GM12878 (cell line): Measurements from ENCODE around the gene CPNE5. TPM values are rescaled to one million over a fixed set of nuclear protein-coding genes. Genes with fewer than 3 reads are reported as not detected.

Experiments
- ATAC-seq: fragments of 200-7000 bp; cut with Tn5 transposase; 3 replicates; pipeline ENCODE4 v1.9.1; 2020; ENCODE audit warnings: mild to moderate bottlenecking, moderate library complexity
- BruUV-seq: library from RNA; stranded (reverse); fragments of 400-500 nt; replicated peaks from 2 replicates; lab custom pipeline; 2021; lab: Mats Ljungman, UMichigan
- CTCF ChIA-PET: fragments of 300-600 bp; sonication (Branson Sonifier 250); formaldehyde crosslinking; extraction: SDS; loops from one replicate; lab custom pipeline; 2021; ENCODE audit warnings: inconsistent platforms; lab: Yijun Ruan, JAX
- POLR2A ChIA-PET: fragments of 350-600 bp; formaldehyde crosslinking; extraction: SDS; loops from one replicate; lab custom pipeline; 2021; ENCODE audit warnings: inconsistent platforms; lab: Charles Lee
- RAD21 ChIA-PET: fragments of 300-600 bp; sonication (Branson Sonifier 250); formaldehyde crosslinking; loops from one replicate; lab custom pipeline; 2023; ENCODE audit warnings: antibody characterized with exemption; ENCODE audit not compliant: unreplicated experiment; lab: Charles Lee
- SMC1A ChIA-PET: fragments of 300-600 bp; sonication (Branson Sonifier 250); formaldehyde crosslinking; loops from one replicate; lab custom pipeline; 2023; ENCODE audit not compliant: unreplicated experiment, uncharacterized antibody; lab: Charles Lee
- DNase-seq: peaks from one replicate; pipeline ENCODE4 v3.0.0-alpha.2; 2011; ENCODE audit warnings: low read depth, low spot score
- FAIRE-seq: peaks from 3 replicates; lab custom pipeline; 2011; peaks lifted over from hg19 to GRCh38; lab: Jason Lieb, UNC
- H2AFZ ChIP-seq: 2 replicates; pipeline ENCODE4 v1.6.0; 2011; ENCODE audit warnings: low read depth, low read length, control low read depth; ENCODE audit not compliant: control insufficient read depth
- H3K27ac ChIP-seq: 2 replicates; pipeline ENCODE4 v1.5.1; 2011; ENCODE audit warnings: control low read depth; ENCODE audit not compliant: control insufficient read depth, insufficient read depth
- H3K27me3 ChIP-seq, 2 experiments: replicated peaks in 1 of 2; 2 replicates each; pipeline versions ENCODE4 v1.6.0 to v1.6.1; 2011; ENCODE audit warnings: low read length in 1 of 2; ENCODE audit not compliant: control insufficient read depth in 2 of 2, insufficient read depth in 2 of 2
- H3K36me3 ChIP-seq, 2 experiments: 2 replicates each; pipeline ENCODE4 v1.5.1; 2011; ENCODE audit warnings: low read length in 1 of 2; ENCODE audit not compliant: control insufficient read depth in 2 of 2, insufficient read depth in 2 of 2
- H3K4me1 ChIP-seq: 2 replicates; pipeline ENCODE4 v1.6.1; 2011; ENCODE audit warnings: mild to moderate bottlenecking, low read length, moderate library complexity, mixed read lengths; ENCODE audit not compliant: control insufficient read depth, insufficient read depth
- H3K4me2 ChIP-seq: 2 replicates; pipeline ENCODE4 v1.6.0; 2011; ENCODE audit warnings: control low read depth; ENCODE audit not compliant: control insufficient read depth, insufficient read depth
- H3K4me3 ChIP-seq: fragments of 200-600 bp; sonication (generic); 2 replicates; pipeline ENCODE4 v1.5.1; 2016
- H3K79me2 ChIP-seq: 2 replicates; pipeline ENCODE4 v1.6.0; 2011; ENCODE audit warnings: low read length; ENCODE audit not compliant: control insufficient read depth, insufficient read depth
- H3K9ac ChIP-seq: 2 replicates; pipeline ENCODE4 v1.8.0; 2011; ENCODE audit warnings: low read length, control low read depth, mixed read lengths; ENCODE audit not compliant: control insufficient read depth, insufficient read depth
- H3K9me3 ChIP-seq: replicated peaks from 3 replicates; pipeline ENCODE4 v1.5.1; 2011; ENCODE audit warnings: mild to moderate bottlenecking, low read length; ENCODE audit not compliant: control insufficient read depth, insufficient read depth
- H4K20me1 ChIP-seq: 2 replicates; pipeline ENCODE4 v1.6.0; 2011; ENCODE audit not compliant: control insufficient read depth, insufficient read depth
- BCL11A ChIP-seq: IDR thresholded peaks from 2 replicates; pipeline ENCODE4 v1.6.1; 2011; ENCODE audit warnings: low read depth, low read length
- CBFB ChIP-seq: IDR thresholded peaks from 2 replicates; pipeline ENCODE4 v1.6.1; 2016; ENCODE audit warnings: antibody characterized with exemption, low read depth
- CBX5 ChIP-seq: sonication (generic); IDR thresholded peaks from 2 replicates; pipeline ENCODE4 v1.6.1; 2016; ENCODE audit warnings: low read depth, moderate library complexity, mild to moderate bottlenecking, inconsistent platforms
- ESRRA ChIP-seq: IDR thresholded peaks from 2 replicates; pipeline ENCODE4 v1.6.1; 2012; ENCODE audit warnings: mild to moderate bottlenecking, low read length, improper control_type of control experiment
- FOXM1 ChIP-seq: IDR thresholded peaks from 2 replicates; pipeline ENCODE4 v1.6.1; 2012; ENCODE audit warnings: low read depth, mild to moderate bottlenecking, inconsistent platforms, low read length, moderate library complexity
- MEF2A ChIP-seq: IDR thresholded peaks from 2 replicates; pipeline ENCODE4 v1.6.1; 2011; ENCODE audit warnings: low read depth, mild to moderate bottlenecking, low read length, moderate library complexity; ENCODE audit not compliant: insufficient read depth
- MXI1 ChIP-seq: fragments of 150-350 bp; IDR thresholded peaks from 2 replicates; pipeline ENCODE4 v1.6.1; 2011; ENCODE audit warnings: low read depth, mild to moderate bottlenecking, inconsistent platforms, low read length, improper control_type of control experiment
- MYC ChIP-seq: IDR thresholded peaks from 2 replicates; pipeline ENCODE4 v1.6.1; 2011; ENCODE audit warnings: mild to moderate bottlenecking, low read length, moderate library complexity, inconsistent platforms; ENCODE audit not compliant: insufficient read depth, insufficient replicate concordance, insufficient read length, severe bottlenecking
- NR2C2 ChIP-seq: IDR thresholded peaks from 2 replicates; pipeline ENCODE4 v1.6.1; 2011; ENCODE audit warnings: borderline replicate concordance, low read depth; ENCODE audit not compliant: control insufficient read depth, insufficient read length
- NRF1 ChIP-seq: conservative IDR thresholded peaks from 2 replicates; pipeline ENCODE4 v1.6.1; 2011; ENCODE audit warnings: mild to moderate bottlenecking, low read depth, low read length, improper control_type of control experiment
- PML ChIP-seq: IDR thresholded peaks from 2 replicates; pipeline ENCODE4 v1.6.1; 2012; ENCODE audit warnings: low read length, inconsistent platforms
- POLR2AphosphoS2 ChIP-seq: IDR thresholded peaks from 2 replicates; pipeline ENCODE4 v1.6.1; 2011; ENCODE audit warnings: low read depth, mild to moderate bottlenecking, low read length, improper control_type of control experiment, moderate library complexity
- WRNIP1 ChIP-seq: IDR thresholded peaks from 2 replicates; pipeline ENCODE4 v1.6.1; 2011; ENCODE audit warnings: low read depth, low read length, improper control_type of control experiment, borderline replicate concordance
- WGBS: methylation state at CpG from one replicate; pipeline ENCODE4 v1.1.6; 2016; ENCODE audit warnings: low lambda C conversion rate; ENCODE audit not compliant: insufficient replicate concordance, insufficient coverage; ENCODE audit errors: missing lambda C conversion rate; 5-methylcytosine and 5-hydroxymethylcytosine counted together
- in situ Hi-C: fragments of 300-500 bp; cut with MboI; formaldehyde crosslinking; loops from 9 replicates; pipeline ENCODE4 v1.14.3; 2018; ENCODE audit warnings: mixed read lengths
- intact Hi-C: fragments of 100-400 bp; cut with micrococcal nuclease; formaldehyde crosslinking; loops from one replicate; pipeline ENCODE4 v1.14.2; 2022; ENCODE audit not compliant: unreplicated experiment
- polyA plus RNA-seq, 11 experiments: library from polyadenylated mRNA; depleted of rRNA in 4 of 11; unstranded in 6 of 11; stranded (reverse) in 5 of 11; fragments of >200 nt; fragmentation: Nextera tagmentation in 4 of 11; fragmentation: Illumina TruSeq in 1 of 11; extraction: Ambion mirVana in 4 of 11; extraction: Trizol in 1 of 11; gene quantifications; 1 replicate in 1 of 11; 2 replicates in 10 of 11; pipeline versions ENCODE4 v1.2.1 to v1.2.3, GENCODE V29; 2011 to 2016; ENCODE audit warnings: inconsistent platforms in 2 of 11, missing spikeins in 2 of 11, low read depth in 1 of 11
- total RNA-seq, 4 experiments: library from RNA; depleted of rRNA in 3 of 4; stranded (reverse); fragments of >200 nt in 3 of 4; fragmentation: Illumina TruSeq in 1 of 4; extraction: Trizol in 1 of 4; gene quantifications; 2 replicates each; pipeline versions ENCODE4 v1.2.1 to v1.2.3, GENCODE V29; 2013 to 2021
- TF ChIP-seq, protein P1 (sequence below): fragments of 150-350 bp; IDR thresholded peaks from 2 replicates; pipeline ENCODE4 v1.6.1; 2014; ENCODE audit warnings: mild to moderate bottlenecking, low read depth, low read length
- TF ChIP-seq, protein P2 (sequence below): IDR thresholded peaks from 2 replicates; pipeline ENCODE4 v1.6.1; 2011; ENCODE audit warnings: low read depth, mild to moderate bottlenecking, low read length, moderate library complexity, borderline replicate concordance; ENCODE audit errors: extremely low read depth

The CPNE5 gene
- total and polyA plus RNA-seq, 10 of the 15 experiments (the other 5 are each of a cell fraction or from before 2014, with no cell fraction given): 2.4 to 39.1 (median 18.2) TPM

DNA sequence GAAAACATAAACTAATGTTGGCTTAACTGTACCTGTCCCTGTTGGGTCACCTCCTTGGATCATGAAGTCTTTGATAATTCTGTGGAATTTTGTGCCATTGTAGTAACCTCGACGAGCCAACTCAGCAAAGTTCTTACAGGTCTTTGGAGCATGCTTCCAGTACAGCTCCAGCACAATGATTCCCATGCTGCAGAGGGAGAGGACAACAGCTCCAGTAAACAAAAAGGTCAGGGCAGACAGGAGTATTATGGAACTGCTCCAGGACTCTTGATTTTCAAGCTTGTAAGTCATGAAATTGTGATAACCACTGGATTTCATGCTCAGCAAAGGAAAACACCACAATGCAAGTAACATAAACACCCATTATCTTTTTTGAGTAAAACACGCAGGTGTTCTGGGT is 32.4 kb upstream of the CPNE5 start:
- intact Hi-C loops (no loop called here), in situ Hi-C loops (no loop called here)
- Histone ChIP-seq H3K27me3 (no peaks in the 10 kb centered on the region), H2AFZ (no peak overlapping the region), H3K9me3 (no peaks in the 10 kb centered on the region), H3K9ac (no peak overlapping the region), H4K20me1 (no peaks in the 10 kb centered on the region), H3K4me1 (peaks cover 6% of the 10 kb centered on the region; the same call in 1 of the 2 replicates), H3K4me2 (no peak overlapping the region), H3K79me2 (peaks cover 32% of the 10 kb centered on the region), H3K27ac (no peak overlapping the region), H3K36me3 (no peaks in the 10 kb centered on the region; a peak in 1 of 4 replicates), H3K4me3 (no peak overlapping the region)
- 94% methylated on average over 3 of the region's 3 CpGs for WGBS
- ChIA-PET SMC1A (interaction anchor here (0.9 to 1.7 kb wide), 5 partner anchors 11 to 148 kb away, joined by 3 to 5 read pairs (median 4); partner anchors contain the start of gene C6orf89), POLR2A (interaction anchor here (0.6 to 1.2 kb wide), 2 partner anchors 11 to 141 kb away, joined by 3 to 4 read pairs; no protein-coding TSS in a partner anchor), CTCF (interaction anchor here (0.7 to 8.2 kb wide), 8 partner anchors 9 to 147 kb away, joined by 3 to 93 read pairs (median 8); partner anchors contain the start of genes C6orf89 and FGD2), RAD21 (interaction anchor here (1.2 to 1.3 kb wide), 2 partner anchors 112 to 146 kb away, joined by 3 to 4 read pairs; no protein-coding TSS in a partner anchor)
- DNase-seq (no peak), ATAC-seq (no peak), FAIRE-seq (no peak)
- BruUV-seq: no TSS peak
- TF ChIP-seq MYC (no peak), CBFB (no peak), CBX5 (no peak), ESRRA (no peak), MEF2A (no peak), FOXM1 (no peak), PML (no peak), NR2C2 (no peak), MXI1 (no peak), WRNIP1 (no peak), NRF1 (no peak), POLR2AphosphoS2 (no peak), BCL11A (no peak)
- TF ChIP-seq, protein P1, sequence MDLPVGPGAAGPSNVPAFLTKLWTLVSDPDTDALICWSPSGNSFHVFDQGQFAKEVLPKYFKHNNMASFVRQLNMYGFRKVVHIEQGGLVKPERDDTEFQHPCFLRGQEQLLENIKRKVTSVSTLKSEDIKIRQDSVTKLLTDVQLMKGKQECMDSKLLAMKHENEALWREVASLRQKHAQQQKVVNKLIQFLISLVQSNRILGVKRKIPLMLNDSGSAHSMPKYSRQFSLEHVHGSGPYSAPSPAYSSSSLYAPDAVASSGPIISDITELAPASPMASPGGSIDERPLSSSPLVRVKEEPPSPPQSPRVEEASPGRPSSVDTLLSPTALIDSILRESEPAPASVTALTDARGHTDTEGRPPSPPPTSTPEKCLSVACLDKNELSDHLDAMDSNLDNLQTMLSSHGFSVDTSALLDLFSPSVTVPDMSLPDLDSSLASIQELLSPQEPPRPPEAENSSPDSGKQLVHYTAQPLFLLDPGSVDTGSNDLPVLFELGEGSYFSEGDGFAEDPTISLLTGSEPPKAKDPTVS: no peak
- TF ChIP-seq, protein P2, sequence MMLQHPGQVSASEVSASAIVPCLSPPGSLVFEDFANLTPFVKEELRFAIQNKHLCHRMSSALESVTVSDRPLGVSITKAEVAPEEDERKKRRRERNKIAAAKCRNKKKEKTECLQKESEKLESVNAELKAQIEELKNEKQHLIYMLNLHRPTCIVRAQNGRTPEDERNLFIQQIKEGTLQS: no peak
